WTC11 (cell line): ENCODE data around the gene HPS3.

ENCODE experiments used
- ATF2 ChIP-seq: sonication (generic); formaldehyde crosslinking; IDR thresholded peaks from 2 replicates; pipeline ENCODE4 v1.8.1; 2022; ENCODE audit warnings: low read depth, missing genetic modification reagents, borderline replicate concordance
- CBFB ChIP-seq: sonication (generic); formaldehyde crosslinking; IDR thresholded peaks from 2 replicates; pipeline ENCODE4 v1.8.1; 2022; ENCODE audit warnings: mild to moderate bottlenecking, low read depth, missing genetic modification reagents
- CREB1 ChIP-seq: sonication (generic); formaldehyde crosslinking; IDR thresholded peaks from 2 replicates; pipeline ENCODE4 v1.8.0; 2023; ENCODE audit warnings: mild to moderate bottlenecking, missing genetic modification reagents
- CTCF ChIP-seq: fragments of 200-600 bp; IDR thresholded peaks from 2 replicates; pipeline ENCODE4 v1.8.0; 2022; ENCODE audit warnings: antibody characterized with exemption
- ELF4 ChIP-seq: sonication (generic); formaldehyde crosslinking; IDR thresholded peaks from 2 replicates; pipeline ENCODE4 v1.8.1; 2022; ENCODE audit warnings: low read depth, mild to moderate bottlenecking, moderate library complexity, missing genetic modification reagents
- JUN ChIP-seq: sonication (generic); formaldehyde crosslinking; IDR thresholded peaks from 2 replicates; pipeline ENCODE4 v1.8.0; 2023; ENCODE audit warnings: mild to moderate bottlenecking, missing genetic modification reagents
- NR2C2 ChIP-seq: sonication (generic); formaldehyde crosslinking; IDR thresholded peaks from 2 replicates; pipeline ENCODE4 v1.8.0; 2022; ENCODE audit warnings: mild to moderate bottlenecking, missing genetic modification reagents
- SMAD4 ChIP-seq: sonication (generic); formaldehyde crosslinking; IDR thresholded peaks from 2 replicates; pipeline ENCODE4 v1.8.0; 2022; ENCODE audit warnings: mild to moderate bottlenecking, missing genetic modification reagents
- TEAD1 ChIP-seq: sonication (generic); formaldehyde crosslinking; IDR thresholded peaks from 2 replicates; pipeline ENCODE4 v1.8.0; 2022; ENCODE audit warnings: mild to moderate bottlenecking, missing genetic modification reagents
- TP53 ChIP-seq: sonication (generic); formaldehyde crosslinking; IDR thresholded peaks from 2 replicates; pipeline ENCODE4 v1.8.1; 2023; ENCODE audit warnings: mild to moderate bottlenecking, missing genetic modification reagents
- TF ChIP-seq, protein P1 (sequence below): sonication (generic); formaldehyde crosslinking; IDR thresholded peaks from 2 replicates; pipeline ENCODE4 v1.8.0; 2023; ENCODE audit warnings: missing genetic modification reagents
- TF ChIP-seq, protein P2 (sequence below): sonication (generic); formaldehyde crosslinking; IDR thresholded peaks from 2 replicates; pipeline ENCODE4 v1.8.1; 2022; ENCODE audit warnings: mild to moderate bottlenecking, moderate library complexity, missing genetic modification reagents

DNA sequence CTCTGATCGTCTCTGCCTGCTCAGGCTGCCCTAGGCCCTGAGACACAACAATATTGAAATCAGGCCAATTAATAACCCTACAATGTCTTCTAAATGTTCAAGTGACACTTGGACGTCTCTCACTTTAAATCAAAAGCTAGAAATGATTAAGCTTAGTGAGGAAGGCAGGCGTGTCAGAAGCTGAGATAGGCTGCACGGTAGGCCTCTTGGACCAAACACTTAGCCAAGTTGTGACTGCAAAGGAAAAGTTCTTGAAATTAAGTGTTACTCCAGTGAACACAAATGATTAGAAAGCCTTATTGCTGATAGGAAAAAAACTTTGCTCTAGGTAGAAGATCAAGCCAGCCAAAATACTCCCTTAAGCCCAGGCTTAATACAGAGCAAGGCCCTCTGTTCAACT is 2.2 kb downstream of the HPS3 start:
- TF ChIP-seq CTCF: no peak
- no peak for TF ChIP-seq CREB1
- TF ChIP-seq SMAD4 (CRISPR knock-in tag): no peak
- no peak for TF ChIP-seq JUN (CRISPR knock-in tag)
- no peak for TF ChIP-seq ATF2
- TF ChIP-seq ELF4 (CRISPR knock-in tag): no peak
- TF ChIP-seq CBFB (CRISPR knock-in tag): no peak
- no peak for TF ChIP-seq TEAD1 (CRISPR knock-in tag)
- TF ChIP-seq, protein P1, sequence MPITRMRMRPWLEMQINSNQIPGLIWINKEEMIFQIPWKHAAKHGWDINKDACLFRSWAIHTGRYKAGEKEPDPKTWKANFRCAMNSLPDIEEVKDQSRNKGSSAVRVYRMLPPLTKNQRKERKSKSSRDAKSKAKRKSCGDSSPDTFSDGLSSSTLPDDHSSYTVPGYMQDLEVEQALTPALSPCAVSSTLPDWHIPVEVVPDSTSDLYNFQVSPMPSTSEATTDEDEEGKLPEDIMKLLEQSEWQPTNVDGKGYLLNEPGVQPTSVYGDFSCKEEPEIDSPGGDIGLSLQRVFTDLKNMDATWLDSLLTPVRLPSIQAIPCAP (CRISPR knock-in tag): no peak
- no peak for TF ChIP-seq TP53 (CRISPR knock-in tag)
- no peak for TF ChIP-seq NR2C2 (CRISPR knock-in tag)
- TF ChIP-seq, protein P2, sequence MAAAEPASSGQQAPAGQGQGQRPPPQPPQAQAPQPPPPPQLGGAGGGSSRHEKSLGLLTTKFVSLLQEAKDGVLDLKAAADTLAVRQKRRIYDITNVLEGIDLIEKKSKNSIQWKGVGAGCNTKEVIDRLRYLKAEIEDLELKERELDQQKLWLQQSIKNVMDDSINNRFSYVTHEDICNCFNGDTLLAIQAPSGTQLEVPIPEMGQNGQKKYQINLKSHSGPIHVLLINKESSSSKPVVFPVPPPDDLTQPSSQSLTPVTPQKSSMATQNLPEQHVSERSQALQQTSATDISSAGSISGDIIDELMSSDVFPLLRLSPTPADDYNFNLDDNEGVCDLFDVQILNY (CRISPR knock-in tag): no peak
